Vagina (tissue), 2 donors: ENCODE results near the gene PTPRN2.

Experiments used
- CTCF ChIP-seq, 3 experiments: fragments of 450-650 bp in 2 of 3; fragments of 200-600 bp in 1 of 3; sonication (generic) in 1 of 3; IDR thresholded peaks; one replicate each; pipeline ENCODE4 v1.5.1; 2017 to 2019; ENCODE audit warnings: antibody characterized with exemption in 3 of 3, mild to moderate bottlenecking in 2 of 3, moderate library complexity in 2 of 3
- POLR2A ChIP-seq, 2 donors: fragments of 450-650 bp; IDR thresholded peaks; one replicate each; pipeline ENCODE4 v1.6.1; 2017; ENCODE audit warnings: antibody characterized with exemption in 2 of 2, mild to moderate bottlenecking in 2 of 2, moderate library complexity in 2 of 2
- POLR2AphosphoS5 ChIP-seq, 2 donors: sonication (generic); formaldehyde crosslinking; IDR thresholded peaks; one replicate each; pipeline ENCODE4 v1.9.0; 2017; ENCODE audit warnings: antibody characterized with exemption in 2 of 2, mild to moderate bottlenecking in 2 of 2, low read depth in 1 of 2; ENCODE audit not compliant: insufficient read depth in 1 of 2

DNA sequence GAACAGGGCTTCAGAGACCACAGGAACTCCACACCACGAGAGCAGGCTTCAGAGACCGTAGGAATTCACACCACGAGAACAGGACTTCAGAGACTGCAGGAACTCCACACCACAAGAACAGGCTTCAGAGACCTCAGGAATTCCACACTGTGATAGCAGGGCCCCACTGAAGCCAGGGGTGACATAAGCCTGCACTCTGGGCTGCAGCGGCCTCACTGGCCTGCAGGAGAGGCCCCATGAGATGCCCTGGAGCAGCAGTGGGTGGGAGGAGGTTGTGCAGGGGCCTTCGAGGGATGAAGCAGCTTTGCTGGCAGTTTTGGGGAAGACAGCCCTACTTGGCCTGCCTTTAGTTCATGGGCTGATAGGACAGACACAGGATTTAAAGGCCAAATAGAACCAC is 614.7 kb downstream of the PTPRN2 start:
- no peak for TF ChIP-seq CTCF (IDR thresholded peaks at IDR 0.05)
- no peak for TF ChIP-seq POLR2A (IDR thresholded peaks at IDR 0.05)
- no peak for TF ChIP-seq POLR2AphosphoS5 (IDR thresholded peaks at IDR 0.05; ENCODE audit: insufficient read depth in 1 of 2, low read depth in 1 of 2)
